Peyer's patch (tissue), 4 donors: ENCODE data around the gene DHRS2.
"Not testable (repeated sequence)": the region's sequence is repeated elsewhere in the genome, so short reads cannot be mapped to it uniquely, and the experiment has no call there.

Experiments used
- POLR2A ChIP-seq, 2 donors: fragments of 450-650 bp; IDR thresholded peaks; one replicate each; pipeline ENCODE4 v1.5.1; 2017; ENCODE audit warnings: antibody characterized with exemption in 2 of 2, mild to moderate bottlenecking in 2 of 2, moderate library complexity in 2 of 2
- TF ChIP-seq, protein P1 (sequence below), 6 experiments: fragments of 450-650 bp in 4 of 6; fragments of 200-600 bp in 2 of 6; sonication (generic) in 1 of 6; IDR thresholded peaks; one replicate each; pipeline ENCODE4 v1.5.1; 2017 to 2019; ENCODE audit warnings: antibody characterized with exemption in 6 of 6, mild to moderate bottlenecking in 3 of 6, moderate library complexity in 1 of 6

DNA sequence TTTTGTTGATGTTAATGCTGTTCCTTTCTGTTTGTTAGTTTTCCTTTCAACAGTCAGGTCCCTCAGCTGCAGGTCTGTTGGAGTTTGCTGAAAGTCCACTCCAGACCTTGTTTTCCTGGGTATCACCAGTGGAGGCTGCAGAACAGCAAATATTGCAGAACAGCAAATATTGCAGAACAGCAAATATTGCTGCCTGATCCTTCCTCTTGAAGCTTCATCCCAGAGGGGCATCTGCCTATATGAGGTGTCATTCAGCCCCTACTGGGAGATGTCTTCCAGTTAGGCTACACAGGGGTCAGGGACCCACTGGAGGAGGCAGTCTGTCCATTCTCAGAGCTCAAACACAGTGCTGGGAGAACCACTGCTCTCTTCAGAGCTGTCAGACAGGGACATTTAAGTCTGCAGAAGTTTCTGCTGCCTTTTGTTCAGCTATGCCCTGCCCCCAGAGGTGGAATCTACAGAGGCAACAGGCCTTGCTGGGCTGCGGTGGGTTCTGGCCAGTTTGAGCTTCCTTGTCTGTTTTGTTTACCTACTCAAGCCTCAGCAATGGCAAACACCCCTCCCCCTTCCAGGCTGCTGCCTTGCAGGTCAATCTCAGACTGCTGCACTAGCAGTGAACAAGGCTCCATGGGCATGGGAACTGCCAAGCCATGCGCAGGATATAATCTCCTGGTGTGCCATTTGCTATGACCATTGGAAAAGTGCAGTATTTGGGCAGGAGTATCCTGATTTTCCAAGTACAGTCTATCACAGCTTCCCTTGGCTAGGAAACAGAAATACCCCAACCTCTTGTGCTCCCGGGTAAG lies 53.7 kb downstream of the DHRS2 start:
- TF ChIP-seq, protein P1, sequence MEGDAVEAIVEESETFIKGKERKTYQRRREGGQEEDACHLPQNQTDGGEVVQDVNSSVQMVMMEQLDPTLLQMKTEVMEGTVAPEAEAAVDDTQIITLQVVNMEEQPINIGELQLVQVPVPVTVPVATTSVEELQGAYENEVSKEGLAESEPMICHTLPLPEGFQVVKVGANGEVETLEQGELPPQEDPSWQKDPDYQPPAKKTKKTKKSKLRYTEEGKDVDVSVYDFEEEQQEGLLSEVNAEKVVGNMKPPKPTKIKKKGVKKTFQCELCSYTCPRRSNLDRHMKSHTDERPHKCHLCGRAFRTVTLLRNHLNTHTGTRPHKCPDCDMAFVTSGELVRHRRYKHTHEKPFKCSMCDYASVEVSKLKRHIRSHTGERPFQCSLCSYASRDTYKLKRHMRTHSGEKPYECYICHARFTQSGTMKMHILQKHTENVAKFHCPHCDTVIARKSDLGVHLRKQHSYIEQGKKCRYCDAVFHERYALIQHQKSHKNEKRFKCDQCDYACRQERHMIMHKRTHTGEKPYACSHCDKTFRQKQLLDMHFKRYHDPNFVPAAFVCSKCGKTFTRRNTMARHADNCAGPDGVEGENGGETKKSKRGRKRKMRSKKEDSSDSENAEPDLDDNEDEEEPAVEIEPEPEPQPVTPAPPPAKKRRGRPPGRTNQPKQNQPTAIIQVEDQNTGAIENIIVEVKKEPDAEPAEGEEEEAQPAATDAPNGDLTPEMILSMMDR (IDR thresholded peaks at IDR 0.05): not testable (repeated sequence)
- TF ChIP-seq POLR2A (IDR thresholded peaks at IDR 0.05): not testable (repeated sequence)
